Activated T-helper 1 cell treated with Interleukin-2 at 50 U/mL for 16 hours (primary cell): ENCODE results near the gene VAMP1.
A peak's percentile ranks its signal among the peaks of the same experiment; 100 is the strongest.
"Not testable (repeated sequence)": the region's sequence is repeated elsewhere in the genome, so short reads cannot be mapped to it uniquely, and the experiment has no call there.

Source experiments
- DNase-seq: peaks from one replicate; pipeline ENCODE4 v3.0.0-alpha.2; 2020; ENCODE audit warnings: low read depth

The VAMP1 gene

GRCh38 chr12:6451348-6452244, 18.9 kb downstream of the VAMP1 start, which contains the start of gene TAPBPL:
Gene TAPBPL, plus strand, starts transcription at chr12:6452042. Its CDS starts 207 bp downstream, at chr12:6452249.
- DNase-seq: peak; percentile 63

- no peak for DNase-seq
Observed at GRCh38 chr12:6450869-6451347, 19.6 kb downstream of the VAMP1 start.

- DNase-seq: no peak
Observed at GRCh38 chr12:6450091-6450868, 20.2 kb downstream of the VAMP1 start.

GRCh38 chr12:6444704-6445688, 25.5 kb downstream of the VAMP1 start, which contains the start of gene CD27:
Gene CD27, plus strand, starts transcription at chr12:6444955. Its CDS starts 141 bp downstream, at chr12:6445096.
- DNase-seq: no peak

- no peak for DNase-seq
Observed at GRCh38 chr12:6444031-6444430, 26.4 kb downstream of the VAMP1 start.

GRCh38 chr12:6443361-6443983, 27.0 kb downstream of the VAMP1 start:
- no peak for DNase-seq

GRCh38 chr12:6442836-6443235, 27.6 kb downstream of the VAMP1 start:
- no peak for DNase-seq

GRCh38 chr12:6440391-6440790, 30.1 kb downstream of the VAMP1 start:
- no peak for DNase-seq

GRCh38 chr12:6438345-6438744, 32.1 kb downstream of the VAMP1 start:
- DNase-seq: no peak

GRCh38 chr12:6437586-6437985, 32.9 kb downstream of the VAMP1 start:
- DNase-seq: no peak

GRCh38 chr12:6435961-6436715, 34.3 kb downstream of the VAMP1 start:
- DNase-seq: no peak

GRCh38 chr12:6434205-6435140, 36.0 kb downstream of the VAMP1 start:
- no peak for DNase-seq

- no peak for DNase-seq
Observed at GRCh38 chr12:6432991-6433390, 37.5 kb downstream of the VAMP1 start.

GRCh38 chr12:6430124-6430989, 40.1 kb downstream of the VAMP1 start:
- no peak for DNase-seq

GRCh38 chr12:6428326-6428725, 42.2 kb downstream of the VAMP1 start:
- DNase-seq: no peak

GRCh38 chr12:6427796-6428195, 42.7 kb downstream of the VAMP1 start:
- DNase-seq: not testable (repeated sequence)

GRCh38 chr12:6426882-6427671, 43.4 kb downstream of the VAMP1 start:
- peak; percentile 65 for DNase-seq
